IMR-90 (cell line): ENCODE data around the gene KIF25. TPM values are rescaled to one million over a fixed set of nuclear protein-coding genes. Genes with fewer than 3 reads are reported as not detected.

ENCODE experiments used
- ATAC-seq: fragments of 200-7000 bp; cut with Tn5 transposase; 2 replicates; pipeline ENCODE4 v1.9.1; 2020; ENCODE audit warnings: low read depth, mild to moderate bottlenecking, moderate library complexity
- BruUV-seq: library from RNA; stranded (reverse); fragments of 400-500 nt; replicated peaks from 2 replicates; lab custom pipeline; 2021; lab: Mats Ljungman, UMichigan
- CTCF ChIA-PET: fragments of 300-600 bp; formaldehyde crosslinking; extraction: SDS; loops from one replicate; lab custom pipeline; 2021; ENCODE audit warnings: antibody characterized with exemption; lab: Yijun Ruan, JAX
- POLR2A ChIA-PET: fragments of 300-600 bp; sonication (Branson Sonifier 250); formaldehyde crosslinking; loops from one replicate; lab custom pipeline; 2022; ENCODE audit warnings: antibody characterized with exemption; ENCODE audit not compliant: unreplicated experiment; lab: Charles Lee
- DNase-seq: peaks from one replicate; pipeline ENCODE4 v3.0.0; 2013
- H2AFZ ChIP-seq: replicated peaks from 2 replicates; pipeline ENCODE3; 2013; ENCODE audit warnings: low read length, mild to moderate bottlenecking; ENCODE audit not compliant: poor library complexity
- H2AK5ac ChIP-seq: 2 replicates; pipeline ENCODE4 v1.6.1; 2013; ENCODE audit warnings: low read depth, low read length, inconsistent platforms
- H2AK9ac ChIP-seq: replicated peaks from 2 replicates; pipeline ENCODE3; 2013; ENCODE audit warnings: mild to moderate bottlenecking, low read depth, low read length, moderate library complexity; ENCODE audit not compliant: poor library complexity
- H2BK120ac ChIP-seq: 2 replicates; pipeline ENCODE4 v1.6.1; 2013; ENCODE audit warnings: low read depth, low read length, inconsistent platforms
- H2BK15ac ChIP-seq: 3 replicates; pipeline ENCODE4 v1.6.1; 2013; ENCODE audit warnings: low read depth, low read length, inconsistent platforms
- H2BK20ac ChIP-seq: 2 replicates; pipeline ENCODE4 v1.6.1; 2013; ENCODE audit warnings: low read depth, mild to moderate bottlenecking, inconsistent platforms, low read length, moderate library complexity
- H2BK5ac ChIP-seq: 2 replicates; pipeline ENCODE4 v1.6.1; 2013; ENCODE audit warnings: mild to moderate bottlenecking, low read depth, low read length, inconsistent platforms; ENCODE audit not compliant: poor library complexity, severe bottlenecking
- H3K14ac ChIP-seq: replicated peaks from 2 replicates; pipeline ENCODE4 v1.6.1; 2013; ENCODE audit warnings: low read depth, low read length, inconsistent platforms
- H3K18ac ChIP-seq: 2 replicates; pipeline ENCODE4 v1.6.1; 2013; ENCODE audit warnings: low read depth, low read length, control low read depth
- H3K23ac ChIP-seq: 2 replicates; pipeline ENCODE4 v1.6.1; 2013; ENCODE audit warnings: low read depth, low read length, inconsistent platforms
- H3K27ac ChIP-seq: 2 replicates; pipeline ENCODE4 v1.5.1; 2013; ENCODE audit warnings: mild to moderate bottlenecking, control low read depth, low read length; ENCODE audit not compliant: insufficient read depth
- H3K27me3 ChIP-seq: 2 replicates; pipeline ENCODE4 v1.6.1; 2013; ENCODE audit warnings: low read length; ENCODE audit not compliant: control insufficient read depth, insufficient read depth
- H3K36me3 ChIP-seq: 2 replicates; pipeline ENCODE4 v1.6.1; 2013; ENCODE audit warnings: low read length, mixed read lengths; ENCODE audit not compliant: control insufficient read depth, insufficient read depth
- H3K4ac ChIP-seq: 2 replicates; pipeline ENCODE4 v1.6.1; 2013; ENCODE audit warnings: low read depth, low read length, inconsistent platforms
- H3K4me1 ChIP-seq: 2 replicates; pipeline ENCODE4 v1.6.1; 2013; ENCODE audit warnings: low read length, mixed read lengths; ENCODE audit not compliant: control insufficient read depth, insufficient read depth
- H3K4me2 ChIP-seq: 2 replicates; pipeline ENCODE4 v1.6.1; 2013; ENCODE audit warnings: low read depth, mild to moderate bottlenecking, control low read depth, low read length, moderate library complexity
- H3K4me3 ChIP-seq: 2 replicates; pipeline ENCODE4 v1.5.1; 2013; ENCODE audit warnings: low read depth, mild to moderate bottlenecking, control low read depth, low read length, moderate library complexity; ENCODE audit not compliant: insufficient read depth
- H3K56ac ChIP-seq: 2 replicates; pipeline ENCODE4 v1.6.1; 2013; ENCODE audit warnings: low read length, inconsistent platforms; ENCODE audit not compliant: insufficient read depth; ENCODE audit errors: extremely low read depth
- H3K79me1 ChIP-seq, 2 experiments: 2 replicates each; pipeline ENCODE4 v1.6.1; 2013; ENCODE audit warnings: low read length in 2 of 2, inconsistent platforms in 1 of 2, low read depth in 1 of 2
- H3K9ac ChIP-seq: 2 replicates; pipeline ENCODE4 v1.6.1; 2013; ENCODE audit warnings: low read depth, low read length, control low read depth
- H3K9me1 ChIP-seq: 2 replicates; pipeline ENCODE4 v1.6.1; 2013; ENCODE audit warnings: low read length, inconsistent platforms; ENCODE audit not compliant: insufficient read depth
- H3K9me3 ChIP-seq: 2 replicates; pipeline ENCODE4 v1.6.1; 2013; ENCODE audit warnings: low read length; ENCODE audit not compliant: control insufficient read depth, insufficient read depth
- H4K20me1 ChIP-seq: 2 replicates; pipeline ENCODE4 v1.6.1; 2013; ENCODE audit warnings: low read length, inconsistent platforms; ENCODE audit not compliant: insufficient read depth
- H4K5ac ChIP-seq: 2 replicates; pipeline ENCODE4 v1.6.1; 2013; ENCODE audit warnings: mild to moderate bottlenecking, low read depth, low read length, control low read depth
- H4K8ac ChIP-seq, 2 experiments: 2 replicates each; pipeline ENCODE4 v1.6.1; 2013; ENCODE audit warnings: low read depth in 2 of 2, low read length in 2 of 2, control low read depth in 1 of 2, inconsistent platforms in 1 of 2
- H4K91ac ChIP-seq: 2 replicates; pipeline ENCODE4 v1.6.1; 2013; ENCODE audit warnings: low read depth, low read length, inconsistent platforms; ENCODE audit not compliant: insufficient read depth
- BHLHE40 ChIP-seq: fragments of 150-350 bp; IDR thresholded peaks from 2 replicates; pipeline ENCODE4 v1.6.1; 2016; ENCODE audit warnings: mild to moderate bottlenecking, low read depth, low read length
- FOS ChIP-seq: fragments of 150-350 bp; IDR thresholded peaks from 2 replicates; pipeline ENCODE4 v1.6.1; 2016; ENCODE audit warnings: low read depth, low read length
- MAFK ChIP-seq: IDR thresholded peaks from 2 replicates; pipeline ENCODE4 v1.6.1; 2012; ENCODE audit warnings: low read depth, low read length, improper control_type of control experiment
- MAZ ChIP-seq: IDR thresholded peaks from 2 replicates; pipeline ENCODE4 v1.6.1; 2012; ENCODE audit warnings: low read depth, mild to moderate bottlenecking, low read length, improper control_type of control experiment, moderate library complexity, borderline replicate concordance
- POLR2A ChIP-seq: IDR thresholded peaks from 2 replicates; pipeline ENCODE4 v1.6.1; 2012; ENCODE audit warnings: mild to moderate bottlenecking, low read depth, low read length
- RCOR1 ChIP-seq: IDR thresholded peaks from 2 replicates; pipeline ENCODE4 v1.6.1; 2012; ENCODE audit warnings: mild to moderate bottlenecking, low read length, improper control_type of control experiment; ENCODE audit not compliant: insufficient replicate concordance
- RFX5 ChIP-seq: IDR thresholded peaks from 2 replicates; pipeline ENCODE4 v1.8.0; 2012; ENCODE audit warnings: low read depth, mild to moderate bottlenecking, low read length, moderate library complexity
- WGBS, 2 experiments: methylation state at CpG; one replicate each; pipeline versions ENCODE4 v1.1.5 to v1.1.7; 2013; ENCODE audit warnings: missing lambda C conversion rate in 2 of 2; ENCODE audit not compliant: insufficient read length in 1 of 2; ENCODE audit errors: extremely low coverage in 2 of 2; 5-methylcytosine and 5-hydroxymethylcytosine counted together
- dilution Hi-C: fragments of 300-500 bp; cut with HindIII; formaldehyde crosslinking; loops from one replicate; pipeline ENCODE4 v1.14.3; 2018; ENCODE audit warnings: low sequenced_read_pairs; ENCODE audit not compliant: unreplicated experiment
- in situ Hi-C: fragments of 300-500 bp; cut with MboI; formaldehyde crosslinking; loops from 3 replicates; pipeline ENCODE4 v1.14.3; 2019; ENCODE audit warnings: low sequenced_read_pairs, inconsistent platforms, mixed read lengths
- intact Hi-C: fragments of 100-400 bp; cut with micrococcal nuclease; formaldehyde crosslinking; loops from 2 replicates; pipeline ENCODE4 v1.10.0; 2022
- polyA plus RNA-seq, 3 experiments: library from polyadenylated mRNA; depleted of rRNA; stranded (reverse); fragments of >200 nt; gene quantifications; 2 replicates each; pipeline ENCODE4 v1.2.3, GENCODE V29; 2012; ENCODE audit warnings: low replicate concordance in 1 of 3
- total RNA-seq: library from RNA; depleted of rRNA; stranded (reverse); fragments of >200 nt; gene quantifications from 2 replicates; pipeline ENCODE4 v1.2.3, GENCODE V29; 2012
- TF ChIP-seq, protein P1 (sequence below): conservative IDR thresholded peaks from 2 replicates; pipeline ENCODE4 v1.5.1; 2012; ENCODE audit warnings: mild to moderate bottlenecking, low read depth, low read length, improper control_type of control experiment

The KIF25 gene
- total and polyA plus RNA-seq, 2 of the 4 experiments (the other 2 are of a cell fraction), result not detected

DNA sequence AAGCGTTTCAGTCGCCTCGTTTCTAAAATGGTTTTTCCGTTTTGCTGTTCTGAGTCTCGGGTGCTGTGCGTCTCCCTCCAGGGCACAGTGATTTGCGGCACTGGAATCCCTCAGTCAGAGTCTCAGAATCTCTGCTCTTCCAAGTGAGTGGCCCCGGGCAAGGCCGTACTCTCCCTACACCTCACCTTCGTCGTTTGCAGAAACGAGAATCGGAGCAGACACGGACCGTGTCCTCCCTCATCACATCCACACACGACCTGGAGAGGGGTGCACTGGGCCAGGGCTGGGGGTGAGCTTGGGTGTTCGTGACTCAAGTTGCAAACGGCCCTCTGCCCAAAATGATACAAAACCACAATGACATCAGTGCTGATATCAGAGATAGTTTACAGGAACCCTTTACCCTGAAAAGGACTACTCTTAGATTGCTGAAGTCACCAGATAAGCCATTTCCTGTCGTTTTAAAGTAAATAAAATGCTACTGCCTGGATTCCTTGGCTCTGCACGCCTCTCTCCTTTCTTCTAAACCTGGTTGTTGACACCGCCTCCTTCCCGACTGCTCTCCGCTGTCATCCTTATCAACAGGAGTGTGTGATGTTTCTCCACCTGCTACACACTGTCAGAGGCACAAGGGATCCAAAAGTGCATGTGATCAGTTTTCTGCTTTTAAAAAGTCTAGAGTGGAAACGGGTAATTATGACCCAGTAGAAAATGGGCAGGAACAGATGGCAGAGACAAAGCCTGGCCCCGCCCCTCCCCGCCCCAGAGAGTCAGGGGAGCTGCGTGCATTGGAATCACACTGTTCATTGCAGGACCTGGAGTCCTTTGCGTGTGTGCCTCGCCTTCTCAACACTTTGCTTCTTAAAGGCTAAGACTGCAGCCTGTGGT is 38.4 kb downstream of the KIF25 start:
- peak overlapping the region; percentile 79 for H3K18ac ChIP-seq
- peak overlapping the region; percentile 93 for H3K4me2 ChIP-seq
- no TSS peak for BruUV-seq
- peak overlapping the region; percentile 93 for H2BK120ac ChIP-seq
- peak overlapping the region; percentile 94 for H2AFZ ChIP-seq
- in situ Hi-C loops (no loop called here), intact Hi-C loops (loop anchor here (10.0 kb wide), 2 partner anchors 81 to 211 kb away; partner anchors contain the start of gene AFDN), dilution Hi-C loops (no loop called here)
- no peaks in the 10 kb centered on the region for H4K20me1 ChIP-seq
- H3K56ac ChIP-seq, result peak overlapping the region; percentile 47
- no peaks in the 10 kb centered on the region for H3K36me3 ChIP-seq
- H3K4me1 ChIP-seq, result peaks cover 13% of the 10 kb centered on the region
- 6% methylated on average over 12 of the region's 29 CpGs; no CpG with 5 or more reads in 1 of the 2 experiments for WGBS, 2 experiments
- peak overlapping the region; percentile 64 for H2AK5ac ChIP-seq
- POLR2A ChIA-PET, result interaction anchor here (0.5 to 0.6 kb wide), 2 partner anchors 999 to 1423 kb away, joined by 3 to 4 read pairs; no protein-coding TSS in a partner anchor
- CTCF ChIA-PET, result no interaction called here
- H3K9ac ChIP-seq, result peak overlapping the region; percentile 88
- no peaks in the 10 kb centered on the region for H3K79me1 ChIP-seq
- peaks cover 11% of the 10 kb centered on the region for H3K9me1 ChIP-seq
- peak overlapping the region; percentile 44 for H2AK9ac ChIP-seq
- peak overlapping the region; percentile 81 for H2BK20ac ChIP-seq
- peak overlapping the region; percentile 86 for H3K14ac ChIP-seq
- H3K23ac ChIP-seq, result peak overlapping the region; percentile 90
- no peak for TF ChIP-seq RCOR1
- TF ChIP-seq MAFK, result no peak
- TF ChIP-seq MAZ, result peak; percentile 18; the same call in 1 of the 2 replicates
- TF ChIP-seq FOS, result 0 out of 2 replicates have a peak, but pooled peaks have one; percentile 37
- TF ChIP-seq RFX5, result no peak
- TF ChIP-seq BHLHE40, result 0 out of 2 replicates have a peak, but pooled peaks have one; percentile 13
- TF ChIP-seq, protein P1, sequence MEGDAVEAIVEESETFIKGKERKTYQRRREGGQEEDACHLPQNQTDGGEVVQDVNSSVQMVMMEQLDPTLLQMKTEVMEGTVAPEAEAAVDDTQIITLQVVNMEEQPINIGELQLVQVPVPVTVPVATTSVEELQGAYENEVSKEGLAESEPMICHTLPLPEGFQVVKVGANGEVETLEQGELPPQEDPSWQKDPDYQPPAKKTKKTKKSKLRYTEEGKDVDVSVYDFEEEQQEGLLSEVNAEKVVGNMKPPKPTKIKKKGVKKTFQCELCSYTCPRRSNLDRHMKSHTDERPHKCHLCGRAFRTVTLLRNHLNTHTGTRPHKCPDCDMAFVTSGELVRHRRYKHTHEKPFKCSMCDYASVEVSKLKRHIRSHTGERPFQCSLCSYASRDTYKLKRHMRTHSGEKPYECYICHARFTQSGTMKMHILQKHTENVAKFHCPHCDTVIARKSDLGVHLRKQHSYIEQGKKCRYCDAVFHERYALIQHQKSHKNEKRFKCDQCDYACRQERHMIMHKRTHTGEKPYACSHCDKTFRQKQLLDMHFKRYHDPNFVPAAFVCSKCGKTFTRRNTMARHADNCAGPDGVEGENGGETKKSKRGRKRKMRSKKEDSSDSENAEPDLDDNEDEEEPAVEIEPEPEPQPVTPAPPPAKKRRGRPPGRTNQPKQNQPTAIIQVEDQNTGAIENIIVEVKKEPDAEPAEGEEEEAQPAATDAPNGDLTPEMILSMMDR, result no peak
- TF ChIP-seq POLR2A, result peak; percentile 56; the same call in 1 of the 2 replicates
- H3K27me3 ChIP-seq, result no peaks in the 10 kb centered on the region
- H3K4me3 ChIP-seq, result peak overlapping the region; percentile 58
- H3K27ac ChIP-seq, result peak overlapping the region; percentile 50
- H4K8ac ChIP-seq, result peak overlapping the region; percentile 68 to 81
- H2BK5ac ChIP-seq, result peak overlapping the region; percentile 83
- H3K9me3 ChIP-seq, result peaks cover 3% of the 10 kb centered on the region; the same call in 1 of the 2 replicates
- H3K4ac ChIP-seq, result peak overlapping the region; percentile 84
- peak; percentile 60 for ATAC-seq
- peak overlapping the region; percentile 28 for H4K5ac ChIP-seq
- H4K91ac ChIP-seq, result peak overlapping the region; percentile 86
- H2BK15ac ChIP-seq, result peak overlapping the region; percentile 38; the same call in 2 of the 3 replicates
- DNase-seq, result peak; percentile 85
